Stomach (tissue), 19 donors: ENCODE measurements around the gene ACVR2A. TPM values are rescaled to one million over a fixed set of nuclear protein-coding genes. Genes with fewer than 3 reads are reported as not detected.
A peak's percentile ranks its signal among the peaks of the same experiment; 100 is the strongest.

Experiments used
- DNase-seq, 2 donors: peaks; one replicate each; pipeline versions ENCODE4 v3.0.0 to v3.0.0-alpha.2; 2013 to 2019
- H3K27ac ChIP-seq, 5 donors: fragments of 200-600 bp in 4 of 5; sonication (generic) in 4 of 5; one replicate each; pipeline ENCODE4 v1.5.1; 2013 to 2019; ENCODE audit warnings: mild to moderate bottlenecking in 1 of 5, moderate library complexity in 1 of 5
- H3K27me3 ChIP-seq, 3 donors: fragments of 200-600 bp; sonication (generic); one replicate each; pipeline ENCODE4 v1.5.1; 2017 to 2019; ENCODE audit warnings: mixed run types in 1 of 3
- H3K36me3 ChIP-seq, 4 donors: fragments of 200-600 bp; sonication (generic); 1 replicate in 3 of 4; 2 replicates in 1 of 4; pipeline ENCODE4 v1.5.1; 2016 to 2019
- H3K4me1 ChIP-seq, 4 donors: fragments of 200-600 bp; sonication (generic); one replicate each; pipeline ENCODE4 v1.5.1; 2016 to 2019
- H3K4me3 ChIP-seq, 4 donors: fragments of 200-600 bp; sonication (generic) in 3 of 4; one replicate each; pipeline ENCODE4 v1.5.1; 2016 to 2019; ENCODE audit warnings: mild to moderate bottlenecking in 1 of 4
- H3K9me3 ChIP-seq, 4 donors: fragments of 200-600 bp; sonication (generic); one replicate each; pipeline ENCODE4 v1.5.1; 2016 to 2019
- CTCF ChIP-seq, 7 experiments: fragments of 450-650 bp in 4 of 7; fragments of 200-600 bp in 3 of 7; sonication (generic) in 3 of 7; IDR thresholded peaks; one replicate each; pipeline ENCODE4 v1.5.1; 2016 to 2019; ENCODE audit warnings: antibody characterized with exemption in 7 of 7, control low read depth in 2 of 7, mild to moderate bottlenecking in 1 of 7
- EP300 ChIP-seq: sonication (generic); formaldehyde crosslinking; IDR thresholded peaks from one replicate; pipeline ENCODE4 v1.6.1; 2017; ENCODE audit warnings: antibody characterized with exemption
- POLR2A ChIP-seq, 4 donors: fragments of 450-650 bp; IDR thresholded peaks; one replicate each; pipeline ENCODE4 v1.6.1; 2016; ENCODE audit warnings: antibody characterized with exemption in 4 of 4, control low read depth in 2 of 4, mild to moderate bottlenecking in 1 of 4, moderate library complexity in 1 of 4
- POLR2AphosphoS5 ChIP-seq, 3 donors: sonication (generic); formaldehyde crosslinking; IDR thresholded peaks; one replicate each; pipeline ENCODE4 v1.6.1; 2016; ENCODE audit warnings: antibody characterized with exemption in 3 of 3
- WGBS, 5 donors: extraction: QIAGEN DNeasy Blood & Tissue Kit in 3 of 5; methylation state at CpG; one replicate each; pipeline versions ENCODE4 v1.1.5 to v1.1.7; 2013 to 2018; 5-methylcytosine and 5-hydroxymethylcytosine counted together
- intact Hi-C: fragments of 100-400 bp; cut with DNase I; formaldehyde crosslinking; loops from one replicate; pipeline ENCODE4 v1.15.1; 2023; ENCODE audit warnings: low total_unique reads
- long read RNA-seq, 10 donors: transcript quantifications; one replicate each; lab custom pipeline, GENCODE V29; 2026
- polyA plus RNA-seq, 3 donors: library from polyadenylated mRNA; stranded (reverse); fragments of 200-250 nt; gene quantifications; one replicate each; pipeline ENCODE4 v1.2.3, GENCODE V29; 2013
- total RNA-seq, 5 donors: library from RNA; depleted of rRNA; stranded (reverse); fragments of >200 nt; gene quantifications; one replicate each; pipeline versions ENCODE4 v1.1.0 to v1.2.3, GENCODE V29; 2014 to 2016
- donor health status: healthy with polysubstance abuse.
- donor health status: Bipolar disorder and iron deficiency.
- donor health status: healthy.

ACVR2A gene
- total RNA-seq (10 to 100 TPM; 10.5 to 46.8 (median 14.3) TPM), polyA plus RNA-seq (1 to 10 TPM; 1.9 to 5.8 (median 2.3) TPM)
- long read RNA-seq, donor 1, full-length matches to known transcripts, result 7 of 7 reads
- long read RNA-seq, donor 1, partial matches to known transcripts, result 0 of 7 reads
- long read RNA-seq, donor 1, other reads (novel, unspliced or antisense), result 0 of 7 reads
- long read RNA-seq, donor 2, full-length matches to known transcripts, result 14 of 14 reads
- long read RNA-seq, donor 2, partial matches to known transcripts, result 0 of 14 reads
- long read RNA-seq, donor 2, other reads (novel, unspliced or antisense), result 0 of 14 reads
- long read RNA-seq, donor 3, full-length matches to known transcripts, result 4 of 4 reads
- long read RNA-seq, donor 3, partial matches to known transcripts, result 0 of 4 reads
- long read RNA-seq, donor 3, other reads (novel, unspliced or antisense), result 0 of 4 reads
- long read RNA-seq, donor 4, full-length matches to known transcripts, result 1 of 1 reads
- long read RNA-seq, donor 4, partial matches to known transcripts, result 0 of 1 reads
- long read RNA-seq, donor 4, other reads (novel, unspliced or antisense), result 0 of 1 reads
- long read RNA-seq, donor 5, full-length matches to known transcripts, result 3 of 3 reads
- long read RNA-seq, donor 5, partial matches to known transcripts, result 0 of 3 reads
- long read RNA-seq, donor 5, other reads (novel, unspliced or antisense), result 0 of 3 reads
- long read RNA-seq, donor 6, result 0 reads
- long read RNA-seq, donor 7, full-length matches to known transcripts, result 18 of 18 reads
- long read RNA-seq, donor 7, partial matches to known transcripts, result 0 of 18 reads
- long read RNA-seq, donor 7, other reads (novel, unspliced or antisense), result 0 of 18 reads
- long read RNA-seq, donor 8, full-length matches to known transcripts, result 3 of 3 reads
- long read RNA-seq, donor 8, partial matches to known transcripts, result 0 of 3 reads
- long read RNA-seq, donor 8, other reads (novel, unspliced or antisense), result 0 of 3 reads
- long read RNA-seq, donor 9, full-length matches to known transcripts, result 6 of 6 reads
- long read RNA-seq, donor 9, partial matches to known transcripts, result 0 of 6 reads
- long read RNA-seq, donor 9, other reads (novel, unspliced or antisense), result 0 of 6 reads
- long read RNA-seq, donor 10, full-length matches to known transcripts, result 1 of 1 reads
- long read RNA-seq, donor 10, partial matches to known transcripts, result 0 of 1 reads
- long read RNA-seq, donor 10, other reads (novel, unspliced or antisense), result 0 of 1 reads

GRCh38 chr2:147844697-147845410, at the start of gene ACVR2A:
TSS of gene ACVR2A (plus strand) at chr2:147845029. CDS start at chr2:147845153, 124 bp downstream.
- intact Hi-C loops, result no loop called here
- WGBS, 5 donors, result 0 to 1% (median 0%) methylated on average over 31 to 51 of the region's 51 CpGs

GRCh38 chr2:147800316-147800715, 44.5 kb upstream of the ACVR2A start:
- TF ChIP-seq POLR2AphosphoS5 (IDR thresholded peaks at IDR 0.05) (no peak), POLR2A (IDR thresholded peaks at IDR 0.05) (no peak), CTCF (IDR thresholded peaks at IDR 0.05) (no peak), EP300 (no peak)
- intact Hi-C loops, result no loop called here

More at GRCh38 chr2:147844697-147845410, at the start of gene ACVR2A:
- no peaks in the 10 kb centered on the region for H3K36me3 ChIP-seq
- DNase-seq, result peak; percentile 51 to 71
- peak within 1 kb of the TSS; percentile 96 to 100 (median 98) for H3K27ac ChIP-seq
- H3K4me1 ChIP-seq, result peaks cover 13 to 54% (median 34%) of the 10 kb centered on the region in 4 donors
- no peak for TF ChIP-seq POLR2A (IDR thresholded peaks at IDR 0.05)
- no peaks in the 10 kb centered on the region for H3K9me3 ChIP-seq
- no peaks in the 10 kb centered on the region for H3K27me3 ChIP-seq
- peak within 1 kb of the TSS; percentile 69 to 86 (median 82) for H3K4me3 ChIP-seq

GRCh38 chr2:147806846-147807245, 38.0 kb upstream of the ACVR2A start:
- H3K36me3 ChIP-seq, result no peaks in the 10 kb centered on the region
- intact Hi-C loops, result no loop called here
- WGBS, 5 donors, result 33 to 55% (median 36%) methylated on average over 1 of the region's 1 CpG
- DNase-seq, result peak in 1 of 2 donors; percentile 12
- no peaks in the 10 kb centered on the region for H3K27me3 ChIP-seq
- no peak overlapping the region for H3K4me3 ChIP-seq
- H3K9me3 ChIP-seq, result no peaks in the 10 kb centered on the region
- H3K27ac ChIP-seq, result no peak overlapping the region
- TF ChIP-seq POLR2AphosphoS5 (IDR thresholded peaks at IDR 0.05) (no peak), EP300 (no peak), POLR2A (IDR thresholded peaks at IDR 0.05) (no peak), CTCF (IDR thresholded peaks at IDR 0.05) (no peak)
- no peaks in the 10 kb centered on the region for H3K4me1 ChIP-seq

More at GRCh38 chr2:147800316-147800715, 44.5 kb upstream of the ACVR2A start:
- Histone ChIP-seq H3K4me1 (no peaks in the 10 kb centered on the region), H3K27ac (no peak overlapping the region), H3K27me3 (no peaks in the 10 kb centered on the region), H3K9me3 (no peaks in the 10 kb centered on the region), H3K4me3 (no peak overlapping the region), H3K36me3 (no peaks in the 10 kb centered on the region)
- no peak for DNase-seq
- 42 to 89% (median 50%) methylated on average over 2 of the region's 2 CpGs for WGBS, 5 donors

- no peak overlapping the region for H3K27ac ChIP-seq
- 38 to 71% (median 47%) methylated on average over 4 of the region's 4 CpGs for WGBS, 5 donors
- no peaks in the 10 kb centered on the region for H3K27me3 ChIP-seq
- H3K36me3 ChIP-seq, result no peaks in the 10 kb centered on the region
- H3K9me3 ChIP-seq, result no peaks in the 10 kb centered on the region
- DNase-seq, result no peak
- no peaks in the 10 kb centered on the region for H3K4me1 ChIP-seq
- H3K4me3 ChIP-seq, result no peak overlapping the region
- TF ChIP-seq POLR2AphosphoS5 (IDR thresholded peaks at IDR 0.05), result no peak
- no peak for TF ChIP-seq EP300
- intact Hi-C loops, result no loop called here
Observed at GRCh38 chr2:147808520-147808919, 36.3 kb upstream of the ACVR2A start.
